IPS-20b (cell line): ENCODE measurements around the gene MACROD2.

Experiments
- H3K27ac ChIP-seq: one replicate; pipeline ENCODE4 v1.5.1; 2013; ENCODE audit warnings: low read length
- H3K27me3 ChIP-seq: 2 replicates; pipeline ENCODE4 v1.6.1; 2013; ENCODE audit warnings: mild to moderate bottlenecking, low read length, inconsistent platforms; ENCODE audit not compliant: insufficient read depth
- H3K36me3 ChIP-seq: 2 replicates; pipeline ENCODE4 v1.6.1; 2013; ENCODE audit warnings: low read depth, mild to moderate bottlenecking, inconsistent platforms, low read length, moderate library complexity; ENCODE audit not compliant: insufficient read depth
- H3K4me1 ChIP-seq: 2 replicates; pipeline ENCODE4 v1.6.1; 2013; ENCODE audit warnings: mild to moderate bottlenecking, control low read depth, inconsistent platforms, low read length, moderate library complexity; ENCODE audit not compliant: insufficient read depth
- H3K4me3 ChIP-seq: 2 replicates; pipeline ENCODE4 v1.5.1; 2013; ENCODE audit warnings: mild to moderate bottlenecking, low read length, inconsistent platforms
- H3K9ac ChIP-seq: 2 replicates; pipeline ENCODE4 v1.6.1; 2013; ENCODE audit warnings: low read depth, mild to moderate bottlenecking, inconsistent platforms, low read length, moderate library complexity
- H3K9me3 ChIP-seq: 2 replicates; pipeline ENCODE4 v1.6.1; 2013; ENCODE audit warnings: mild to moderate bottlenecking, low read depth, low read length, inconsistent platforms; ENCODE audit not compliant: insufficient read depth

MACROD2 gene

DNA sequence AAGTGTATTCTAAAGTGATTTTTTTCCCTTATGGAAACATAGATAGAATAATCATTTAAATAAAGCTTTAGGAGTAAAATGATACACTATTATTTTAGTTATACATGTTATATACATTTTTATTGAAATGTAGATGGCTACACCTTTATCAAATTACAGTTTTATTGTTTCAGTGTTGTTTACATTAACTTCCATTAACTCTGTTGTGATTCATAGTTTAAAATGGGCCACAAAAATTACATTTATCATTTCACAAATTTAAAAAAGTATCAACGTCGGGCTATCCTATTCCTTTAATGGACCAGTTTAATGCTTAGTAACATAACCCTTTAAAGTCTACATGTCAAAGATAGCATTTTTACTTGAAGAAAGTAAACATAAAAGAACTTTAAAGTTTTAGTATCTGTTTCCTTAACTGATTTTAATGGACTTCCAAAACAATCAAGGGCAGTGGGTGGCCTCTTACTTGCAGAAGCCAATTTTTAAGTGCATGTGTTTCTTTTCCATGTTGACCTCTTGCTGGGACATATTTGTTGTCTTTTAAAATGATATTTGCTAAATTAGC is 389.9 kb downstream of the MACROD2 start:
- Histone ChIP-seq H3K27me3 (no peaks in the 10 kb centered on the region), H3K9me3 (no peaks in the 10 kb centered on the region), H3K4me1 (peaks cover 7% of the 10 kb centered on the region; the same call in 1 of the 2 replicates), H3K36me3 (no peaks in the 10 kb centered on the region), H3K9ac (no peak overlapping the region), H3K4me3 (no peak overlapping the region), H3K27ac (no peak overlapping the region)

DNA sequence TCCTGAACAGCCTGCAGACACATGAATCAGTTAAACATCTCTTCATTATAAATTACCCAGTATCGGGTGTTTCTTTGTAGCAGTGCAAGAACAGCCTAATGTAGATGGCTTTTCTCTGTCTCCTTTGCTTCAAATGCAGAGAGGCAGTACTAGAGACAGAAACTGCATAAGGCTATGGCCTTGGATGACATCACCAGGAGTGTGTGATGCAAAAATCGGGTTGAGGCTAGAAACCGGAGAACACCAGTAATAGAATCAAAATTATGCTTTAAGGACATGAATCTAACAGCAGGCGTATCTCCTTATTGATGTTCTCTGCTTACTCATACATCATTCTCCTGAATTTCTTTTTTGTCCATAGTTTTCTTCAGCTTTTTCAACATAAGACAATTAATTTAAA is 391.4 kb downstream of the MACROD2 start:
- H3K27ac ChIP-seq, result no peak overlapping the region
- H3K9ac ChIP-seq, result no peak overlapping the region
- no peaks in the 10 kb centered on the region for H3K36me3 ChIP-seq
- no peaks in the 10 kb centered on the region for H3K27me3 ChIP-seq
- peaks cover 7% of the 10 kb centered on the region; the same call in 1 of the 2 replicates for H3K4me1 ChIP-seq
- H3K4me3 ChIP-seq, result no peak overlapping the region
- H3K9me3 ChIP-seq, result no peaks in the 10 kb centered on the region

DNA sequence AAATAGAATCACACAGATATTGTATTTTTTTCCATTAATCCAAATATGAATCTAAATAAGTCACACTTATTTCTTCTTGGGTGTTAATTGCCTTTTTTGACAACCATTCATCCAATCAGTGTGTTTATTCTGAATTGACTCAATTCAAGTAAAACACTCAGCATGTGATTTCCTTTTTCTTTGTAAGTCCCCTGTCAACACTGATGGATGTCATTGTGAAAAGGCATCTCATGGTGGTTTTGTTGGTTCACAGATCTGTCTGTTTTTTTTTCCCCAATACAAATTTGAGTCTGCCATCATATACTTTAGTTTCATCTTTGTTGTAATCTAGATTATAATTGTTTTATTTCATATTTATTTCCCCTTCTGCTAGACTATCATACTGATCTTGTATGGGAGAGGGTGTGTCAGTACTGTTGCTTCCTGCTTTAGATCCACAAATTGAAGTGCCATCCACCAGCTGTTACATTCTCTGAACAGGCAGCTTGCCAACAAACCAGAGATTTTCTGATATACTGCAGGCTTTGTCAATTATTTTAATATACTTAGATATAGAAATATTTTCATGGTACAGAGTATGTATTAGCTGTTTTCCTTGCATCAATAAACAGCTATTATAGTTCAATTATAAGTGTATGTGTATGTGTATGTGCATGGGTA is 406.3 kb downstream of the MACROD2 start:
- Histone ChIP-seq H3K27ac (no peak overlapping the region), H3K4me1 (no peaks in the 10 kb centered on the region), H3K27me3 (peaks cover 43% of the 10 kb centered on the region; the same call in 1 of the 2 replicates)

DNA sequence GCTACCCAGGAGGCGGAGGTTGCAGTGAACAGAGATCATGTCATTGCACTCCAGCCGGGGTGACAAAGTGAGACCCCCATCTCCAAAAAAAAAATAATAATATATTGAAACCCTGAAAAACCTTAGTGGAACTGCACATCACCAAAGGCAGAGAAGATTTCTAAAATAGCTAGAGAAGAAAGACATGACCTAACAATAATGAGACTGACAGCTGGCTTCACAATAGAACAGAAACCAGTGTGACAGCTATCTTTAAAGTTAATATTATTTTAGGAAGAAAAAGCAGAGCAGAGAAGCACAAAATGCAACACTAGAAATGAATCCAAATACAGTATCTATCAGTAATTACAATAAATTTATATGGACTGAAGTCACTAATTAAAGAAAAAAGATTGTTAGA is 409.2 kb downstream of the MACROD2 start:
- H3K36me3 ChIP-seq, result no peaks in the 10 kb centered on the region
- no peaks in the 10 kb centered on the region for H3K9me3 ChIP-seq
- no peak overlapping the region for H3K27ac ChIP-seq
- H3K27me3 ChIP-seq, result peaks cover 39% of the 10 kb centered on the region; the same call in 1 of the 2 replicates
- H3K9ac ChIP-seq, result no peak overlapping the region
- H3K4me1 ChIP-seq, result no peaks in the 10 kb centered on the region; the same call in 1 of the 2 replicates
- H3K4me3 ChIP-seq, result no peak overlapping the region

More for the DNA sequence above, 406.3 kb downstream of the MACROD2 start:
- H3K9me3 ChIP-seq, result no peaks in the 10 kb centered on the region
- no peak overlapping the region for H3K9ac ChIP-seq
- no peaks in the 10 kb centered on the region for H3K36me3 ChIP-seq
- no peak overlapping the region for H3K4me3 ChIP-seq

DNA sequence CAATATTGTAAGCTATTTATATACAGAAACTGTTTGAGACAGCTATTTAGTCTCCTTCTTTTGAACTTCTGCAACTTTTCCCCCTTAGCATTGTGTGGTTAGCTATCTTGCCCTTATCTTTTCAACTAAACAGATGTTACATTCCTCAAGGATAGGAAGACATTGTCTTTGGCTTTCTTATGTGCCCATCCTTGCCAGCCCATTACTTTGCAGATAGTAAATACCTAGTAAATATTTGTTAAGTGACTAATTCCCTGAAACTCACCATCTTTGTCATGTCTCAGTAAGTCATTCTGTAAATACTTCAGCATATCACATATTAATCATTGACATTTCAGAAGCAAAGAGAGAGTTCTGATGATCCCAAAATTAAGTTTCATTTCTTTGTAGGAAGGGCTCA is 411.2 kb downstream of the MACROD2 start:
- H3K27me3 ChIP-seq, result peaks cover 21% of the 10 kb centered on the region; the same call in 1 of the 2 replicates
- no peak overlapping the region for H3K9ac ChIP-seq
- no peak overlapping the region for H3K4me3 ChIP-seq
- H3K27ac ChIP-seq, result no peak overlapping the region
- H3K36me3 ChIP-seq, result no peaks in the 10 kb centered on the region
- H3K9me3 ChIP-seq, result no peaks in the 10 kb centered on the region
- no peaks in the 10 kb centered on the region; the same call in 1 of the 2 replicates for H3K4me1 ChIP-seq

DNA sequence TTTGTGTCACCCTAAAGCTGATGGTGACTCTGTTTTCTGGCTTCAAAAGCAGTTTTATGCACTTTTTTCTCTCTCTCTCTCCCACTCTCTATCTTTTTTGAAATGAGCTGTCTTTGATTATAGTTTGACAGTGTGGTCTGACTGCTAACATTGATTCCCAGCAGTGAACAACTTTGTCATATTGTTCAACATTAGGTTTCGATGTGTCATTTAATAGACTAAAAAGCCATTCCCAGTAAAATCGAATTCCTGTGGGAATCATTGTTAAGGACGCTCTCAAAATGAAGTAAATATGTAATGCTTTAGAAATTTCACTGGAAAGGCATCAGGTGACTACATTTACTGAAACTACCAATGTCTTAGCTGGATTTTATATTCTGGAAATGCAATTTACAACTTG is 412.0 kb downstream of the MACROD2 start:
- Histone ChIP-seq H3K27ac (no peak overlapping the region), H3K36me3 (no peaks in the 10 kb centered on the region), H3K4me1 (no peaks in the 10 kb centered on the region; the same call in 1 of the 2 replicates), H3K9ac (no peak overlapping the region), H3K4me3 (no peak overlapping the region), H3K27me3 (peaks cover 13% of the 10 kb centered on the region; the same call in 1 of the 2 replicates), H3K9me3 (no peaks in the 10 kb centered on the region)

DNA sequence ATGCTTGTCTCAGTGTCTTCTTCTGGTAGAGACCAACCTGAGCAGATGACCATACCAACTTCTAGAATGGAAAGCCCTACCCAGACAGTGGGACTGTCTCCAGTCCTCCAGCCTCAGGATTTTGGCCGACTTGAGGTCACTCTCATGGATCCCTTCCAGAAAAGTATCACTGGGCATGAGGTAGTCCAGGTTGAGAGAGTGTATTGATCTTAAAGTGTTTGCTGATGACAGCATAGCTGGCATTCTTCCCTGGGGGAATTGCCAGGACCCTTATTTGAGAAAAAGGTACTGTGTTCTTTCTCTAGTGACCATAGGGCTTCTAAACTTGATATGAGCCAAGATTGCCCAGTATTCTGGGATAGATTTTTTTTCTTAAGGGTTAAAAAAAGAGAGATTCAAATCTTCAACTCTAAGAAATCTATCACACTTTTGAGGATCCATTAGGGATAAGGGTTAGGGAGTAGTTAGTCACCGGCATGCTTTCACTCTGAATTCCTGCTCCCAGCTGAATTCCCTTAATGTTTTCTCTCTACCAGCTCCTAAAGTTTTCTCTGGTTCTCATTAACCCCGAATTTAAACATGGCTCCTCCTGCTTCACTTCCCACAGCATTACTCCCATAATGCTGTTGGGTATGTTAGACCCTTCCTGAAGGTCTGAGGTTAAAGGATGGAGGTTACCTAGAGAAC is 415.7 kb downstream of the MACROD2 start:
- no peak overlapping the region for H3K27ac ChIP-seq
- no peaks in the 10 kb centered on the region for H3K9me3 ChIP-seq
- no peak overlapping the region for H3K9ac ChIP-seq
- peaks cover 9% of the 10 kb centered on the region for H3K4me1 ChIP-seq
- H3K36me3 ChIP-seq, result no peaks in the 10 kb centered on the region
- H3K4me3 ChIP-seq, result no peak overlapping the region
- H3K27me3 ChIP-seq, result no peaks in the 10 kb centered on the region

DNA sequence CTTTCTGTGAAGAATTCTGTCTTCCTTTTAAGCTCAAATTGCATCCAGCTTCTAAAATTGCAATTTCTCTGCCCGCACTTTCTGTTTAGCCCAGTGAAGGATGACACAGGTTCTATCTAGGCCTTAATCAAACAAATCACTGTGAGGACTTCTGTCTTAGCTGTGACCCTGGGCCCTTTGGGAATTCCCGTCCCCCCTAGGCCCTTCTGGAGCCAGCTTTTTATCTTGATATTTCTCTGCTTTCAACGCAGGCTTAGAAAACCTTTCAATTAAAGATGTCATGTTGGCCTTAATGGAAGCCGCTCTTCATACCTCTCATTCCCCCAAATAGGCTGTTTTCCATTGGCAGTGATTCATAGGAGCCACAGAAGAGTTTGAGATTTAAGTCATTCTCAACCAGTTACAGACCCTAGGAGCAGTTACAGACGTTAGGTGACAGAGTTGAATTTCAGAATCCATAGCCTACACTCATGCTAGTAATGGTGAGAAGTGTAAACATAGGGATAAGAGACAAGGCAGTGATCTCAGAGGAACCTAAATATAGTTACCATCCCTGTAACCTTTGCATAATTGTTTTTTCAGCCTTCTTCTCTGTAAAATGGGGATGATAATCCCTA is 416.9 kb downstream of the MACROD2 start:
- Histone ChIP-seq H3K27me3 (no peaks in the 10 kb centered on the region), H3K9me3 (no peaks in the 10 kb centered on the region), H3K9ac (no peak overlapping the region), H3K4me1 (peaks cover 9% of the 10 kb centered on the region), H3K27ac (no peak overlapping the region), H3K36me3 (no peaks in the 10 kb centered on the region), H3K4me3 (no peak overlapping the region)

DNA sequence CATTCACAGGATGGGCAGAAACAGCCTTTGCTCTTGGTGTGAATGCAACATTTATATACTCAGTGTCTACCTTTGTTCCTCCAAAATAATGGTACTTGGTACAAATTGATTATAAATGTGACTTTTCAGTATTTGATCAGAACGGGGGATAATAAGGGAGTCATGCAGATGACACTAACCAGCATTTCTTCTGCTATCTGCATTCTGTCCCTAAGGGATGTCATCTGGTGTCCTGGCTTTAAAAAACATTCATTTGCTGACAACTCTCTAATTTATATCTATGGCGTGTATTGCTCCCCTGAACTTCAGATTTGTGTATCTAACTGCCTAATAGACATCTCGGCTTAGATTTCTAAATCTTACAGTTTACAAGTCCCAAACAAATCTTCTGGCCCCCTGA is 418.5 kb downstream of the MACROD2 start:
- Histone ChIP-seq H3K27me3 (no peaks in the 10 kb centered on the region), H3K9me3 (no peaks in the 10 kb centered on the region), H3K4me3 (no peak overlapping the region), H3K36me3 (no peaks in the 10 kb centered on the region), H3K4me1 (peaks cover 9% of the 10 kb centered on the region; the same call in 1 of the 2 replicates), H3K27ac (no peak overlapping the region), H3K9ac (no peak overlapping the region)

DNA sequence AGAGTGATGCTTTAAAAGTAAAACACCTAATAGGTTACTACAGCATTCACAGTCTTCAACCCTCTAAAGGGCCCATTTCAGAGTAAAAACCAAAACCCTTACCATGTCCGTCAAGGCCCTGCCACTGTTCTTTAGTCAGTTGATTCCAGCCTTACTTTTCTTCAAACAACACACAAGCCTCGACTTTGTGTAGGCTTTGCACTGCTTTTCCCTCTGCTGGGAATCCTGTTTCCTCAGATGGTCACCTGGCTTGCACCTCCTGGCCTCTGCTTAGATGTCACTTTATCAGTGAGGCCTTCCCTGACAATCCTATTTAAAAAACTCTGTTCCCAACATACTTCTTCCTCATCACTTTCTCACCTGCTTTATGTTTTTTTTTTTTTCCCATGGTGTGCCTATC is 419.2 kb downstream of the MACROD2 start:
- no peaks in the 10 kb centered on the region for H3K9me3 ChIP-seq
- H3K4me3 ChIP-seq, result no peak overlapping the region
- H3K4me1 ChIP-seq, result peaks cover 9% of the 10 kb centered on the region; the same call in 1 of the 2 replicates
- no peak overlapping the region for H3K9ac ChIP-seq
- no peaks in the 10 kb centered on the region for H3K27me3 ChIP-seq
- no peak overlapping the region for H3K27ac ChIP-seq
- no peaks in the 10 kb centered on the region for H3K36me3 ChIP-seq

DNA sequence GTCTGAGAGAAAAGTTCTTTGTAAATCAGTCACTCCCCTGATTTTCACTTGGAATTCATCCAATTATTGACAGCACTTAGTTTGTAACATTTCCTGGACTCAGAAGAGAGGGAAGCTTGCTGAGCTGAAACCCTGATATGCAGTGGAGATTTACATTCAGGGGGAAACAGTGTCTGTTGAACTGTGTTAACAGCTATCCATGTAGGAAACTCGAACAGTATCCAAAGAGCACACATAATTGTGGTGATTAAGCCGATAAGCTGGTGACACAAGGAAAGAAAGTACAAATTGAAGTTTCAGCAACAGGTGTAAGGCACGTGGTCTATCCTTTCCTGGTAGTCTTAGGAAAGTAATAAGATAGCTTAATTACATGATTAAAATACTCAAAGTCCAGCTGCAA is 420.2 kb downstream of the MACROD2 start:
- Histone ChIP-seq H3K9ac (no peak overlapping the region), H3K27me3 (no peaks in the 10 kb centered on the region), H3K4me1 (peaks cover 9% of the 10 kb centered on the region; the same call in 1 of the 2 replicates), H3K4me3 (no peak overlapping the region), H3K36me3 (no peaks in the 10 kb centered on the region), H3K27ac (no peak overlapping the region), H3K9me3 (no peaks in the 10 kb centered on the region)
